ENCODE measurements around the gene ETNK2.

DNA sequence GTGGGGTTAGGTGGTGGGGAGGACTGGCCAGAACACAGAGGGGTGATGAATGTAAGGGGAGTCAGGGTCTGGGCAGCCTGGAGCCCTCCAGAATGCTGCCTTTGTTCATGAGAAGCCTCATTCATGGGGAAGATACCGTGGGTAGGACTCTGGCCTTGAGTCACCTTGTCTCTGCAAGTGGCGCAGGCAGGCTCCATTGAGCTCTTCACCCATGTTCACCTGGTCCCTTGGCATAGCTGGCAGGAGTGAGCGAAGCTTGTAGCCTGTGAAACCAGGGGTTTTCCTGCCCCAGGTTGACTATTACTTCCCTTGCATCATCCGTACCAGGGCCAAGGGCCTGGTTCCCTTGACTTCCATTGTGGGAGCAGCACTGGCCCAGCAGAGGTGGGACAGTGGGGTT is 53.2 kb downstream of the ETNK2 start:
- no peak for TF ChIP-seq CTCF (IDR thresholded peaks at IDR 0.05; ENCODE audit: low read depth, low read length)
- no peak for TF ChIP-seq POLR2A (IDR thresholded peaks at IDR 0.05; ENCODE audit: extremely low read depth, insufficient read length)
